Sigmoid colon (tissue), 4 donors: Measurements from ENCODE around the gene MYO7B.
A peak's percentile ranks its signal among the peaks of the same experiment; 100 is the strongest.

Experiments used
- POLR2A ChIP-seq, 2 donors: fragments of 450-650 bp; IDR thresholded peaks; one replicate each; pipeline ENCODE4 v1.6.1; 2016; ENCODE audit warnings: antibody characterized with exemption in 2 of 2, mild to moderate bottlenecking in 2 of 2, moderate library complexity in 2 of 2
- POLR2AphosphoS5 ChIP-seq, 4 donors: sonication (generic); formaldehyde crosslinking; IDR thresholded peaks; one replicate each; pipeline ENCODE4 v1.6.1; 2017; ENCODE audit warnings: antibody characterized with exemption in 4 of 4

- TF ChIP-seq POLR2A (IDR thresholded peaks at IDR 0.05): peak in 1 of 2 donors; percentile 49
- TF ChIP-seq POLR2AphosphoS5 (IDR thresholded peaks at IDR 0.05): peak; percentile 76 to 93 (median 91)
Observed at GRCh38 chr2:127681976-127682857, 146.7 kb downstream of the MYO7B start.
